GM19035 (cell line): ENCODE results near the gene LHX3.
A peak's percentile ranks its signal among the peaks of the same experiment; 100 is the strongest.

Source experiments
- ATAC-seq: cut with Tn5 transposase; IDR thresholded peaks from one replicate; pipeline ENCODE4 v1.9.1; 2021; ENCODE audit not compliant: unreplicated experiment

The LHX3 gene

DNA sequence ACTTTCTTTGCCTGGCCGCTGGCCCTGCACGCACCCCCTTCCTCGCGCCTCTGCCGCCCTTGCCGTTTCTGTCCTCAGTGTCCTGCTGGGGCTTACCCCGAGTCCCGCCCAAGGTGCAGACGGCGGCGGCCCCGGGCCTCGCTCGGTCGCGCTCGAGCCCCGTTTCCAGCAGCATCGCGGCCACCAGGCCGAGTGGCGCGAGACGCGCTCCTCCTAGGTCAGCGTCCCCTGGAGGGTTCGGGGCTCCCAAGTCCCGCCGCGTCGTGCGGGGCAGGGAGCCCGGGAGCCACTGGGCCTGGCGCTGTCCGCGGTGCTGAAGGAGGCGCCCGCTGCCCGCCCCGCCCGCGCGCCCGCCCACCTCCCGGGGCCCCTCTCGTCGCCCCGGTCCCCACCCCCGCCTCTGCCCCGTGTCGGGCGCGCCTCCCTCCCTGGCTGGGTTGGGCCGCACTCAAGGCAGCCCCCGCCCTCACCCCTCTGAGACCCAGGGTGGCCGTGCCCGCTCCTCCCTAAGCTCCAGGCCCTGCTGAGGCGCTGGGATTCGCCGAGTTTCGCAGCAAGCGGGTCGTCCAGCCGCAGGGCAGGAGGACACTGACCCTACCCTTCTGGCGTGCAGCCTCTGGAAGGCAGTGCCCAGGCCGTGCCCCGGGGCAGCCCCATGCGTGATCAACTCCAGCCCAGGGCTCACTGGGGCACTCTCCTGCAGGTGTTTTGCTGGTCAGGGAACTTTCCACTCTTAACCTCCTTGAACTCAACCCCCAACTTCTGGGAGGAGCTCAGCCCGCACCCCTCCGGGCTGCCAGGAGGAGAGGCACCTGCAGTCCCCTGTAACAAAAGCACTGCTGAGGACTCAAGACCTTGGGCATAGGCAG lies at the start of gene LHX3:
Gene LHX3, minus strand, starts transcription at position 291 of the 869 bp plus-strand sequence. Its CDS starts 116 bp downstream, at position 175.
- no peak for ATAC-seq

DNA sequence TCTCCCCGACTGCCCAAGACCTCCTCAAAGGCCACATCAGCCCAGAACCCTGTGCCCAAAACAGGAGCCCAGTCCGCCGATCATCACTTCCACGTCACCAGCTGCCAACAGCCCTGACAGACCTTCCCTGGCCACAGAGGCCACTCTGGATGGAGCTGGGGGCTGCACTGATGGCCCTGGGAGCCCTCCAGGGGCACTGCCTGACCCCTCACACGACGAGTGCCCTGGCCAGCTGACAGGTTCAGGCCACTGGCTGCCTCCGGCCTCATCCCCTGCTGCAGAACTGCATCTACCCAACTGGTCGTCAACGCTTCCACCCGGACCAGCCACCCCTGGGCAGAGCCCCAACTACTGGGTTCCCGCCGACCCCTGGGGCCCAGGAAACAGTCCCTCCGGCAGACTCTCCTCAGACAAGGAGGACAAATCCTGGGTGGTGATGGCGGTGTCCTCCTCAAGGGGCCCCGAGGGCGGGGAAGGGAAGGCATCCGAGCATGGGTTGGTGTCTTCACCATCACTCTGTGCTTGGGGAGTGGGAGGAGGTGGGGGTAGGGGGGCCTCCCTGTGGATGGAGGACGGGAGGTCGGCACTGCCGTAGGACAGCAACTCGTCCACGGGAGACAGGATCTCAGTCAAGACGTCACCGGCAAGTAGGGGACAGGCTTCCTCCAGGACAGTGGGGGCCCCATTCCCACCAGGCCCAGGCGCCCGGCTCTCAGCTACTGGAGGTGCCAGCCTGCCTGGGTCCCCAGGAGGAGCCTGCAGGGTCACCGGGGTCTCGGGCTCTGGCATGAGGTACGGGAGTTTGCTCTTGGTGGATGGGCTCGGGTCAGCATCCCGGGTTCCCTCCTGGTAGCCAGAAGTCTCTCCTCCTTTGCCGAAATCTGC lies 48.6 kb upstream of the LHX3 start:
- ATAC-seq: no peak

DNA sequence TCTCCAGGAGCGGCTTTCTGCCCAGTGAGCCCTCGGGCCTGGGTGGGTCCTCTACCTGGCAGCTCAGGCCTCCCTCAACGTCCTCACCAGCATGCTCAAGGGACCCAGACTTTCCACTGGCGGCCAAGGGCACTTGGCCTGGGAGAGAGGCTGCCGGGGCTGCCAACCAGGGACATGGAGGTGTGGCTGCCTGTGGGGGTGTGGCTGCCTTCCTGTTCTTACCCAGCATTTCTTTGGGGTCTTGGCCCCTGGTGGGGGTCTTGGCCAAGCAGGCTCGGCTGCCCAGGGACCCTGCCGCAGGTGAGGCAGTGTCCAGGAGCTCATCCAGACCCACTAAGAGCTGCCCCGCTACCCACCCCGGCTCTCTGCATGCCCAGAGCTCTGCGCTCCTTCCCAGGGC lies 47.9 kb upstream of the LHX3 start:
- no peak for ATAC-seq

DNA sequence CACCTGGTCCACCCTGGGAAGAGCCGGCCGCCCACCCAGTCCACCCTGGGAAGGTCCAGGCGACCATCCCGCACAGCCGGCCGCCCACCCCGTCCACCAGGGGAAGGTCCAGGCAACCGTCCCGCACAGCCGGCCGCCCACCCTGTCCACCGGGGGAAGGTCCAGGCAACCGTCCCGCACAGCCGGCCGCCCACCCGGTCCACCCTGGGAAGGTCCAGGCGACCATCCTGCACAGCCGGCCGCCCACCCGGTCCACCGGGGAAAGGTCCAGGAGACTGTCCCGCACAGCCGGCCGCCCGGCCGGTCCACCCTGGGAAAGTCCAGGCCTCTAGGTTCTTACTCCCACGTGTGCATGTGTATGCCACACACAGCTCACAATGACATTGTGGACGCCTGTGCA lies 47.4 kb upstream of the LHX3 start:
- no peak for ATAC-seq

DNA sequence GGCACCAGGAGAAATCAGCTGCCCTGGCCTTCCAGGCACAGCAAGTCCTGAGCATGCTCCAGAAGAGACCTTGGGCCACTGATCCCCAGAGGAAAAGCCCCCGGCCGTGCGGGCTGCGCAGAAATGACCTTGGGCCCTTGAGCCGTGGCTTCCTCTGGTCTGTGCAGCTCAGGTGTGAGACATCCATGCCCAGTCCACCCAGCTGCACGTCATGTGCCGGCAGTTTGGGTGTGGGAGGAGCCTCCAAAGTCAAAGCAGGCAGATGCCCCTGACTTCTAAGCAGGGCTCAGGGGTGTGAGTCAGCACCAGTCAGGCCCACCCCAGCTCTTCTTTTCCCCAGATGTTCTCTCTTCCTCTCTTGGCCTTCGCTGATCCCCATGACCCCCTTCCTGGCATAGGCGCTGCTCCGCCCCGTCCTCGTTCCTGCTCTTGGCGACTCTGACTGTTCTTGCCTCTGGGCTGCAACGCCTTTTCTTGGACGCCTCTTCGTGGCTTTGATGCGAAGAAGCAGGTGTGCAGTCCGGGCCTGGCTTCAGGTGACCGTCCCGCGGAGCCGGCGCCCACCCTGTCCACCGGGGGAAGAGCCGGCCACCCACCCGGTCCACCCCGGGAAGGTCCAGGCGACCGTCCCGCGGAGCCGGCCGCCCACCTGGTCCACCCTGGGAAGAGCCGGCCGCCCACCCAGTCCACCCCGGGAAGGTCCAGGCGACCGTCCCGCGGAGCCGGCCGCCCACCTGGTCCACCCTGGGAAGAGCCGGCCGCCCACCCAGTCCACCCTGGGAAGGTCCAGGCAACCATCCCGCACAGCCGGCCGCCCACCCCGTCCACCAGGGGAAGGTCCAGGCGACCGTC lies 46.6 kb upstream of the LHX3 start:
- no peak for ATAC-seq

DNA sequence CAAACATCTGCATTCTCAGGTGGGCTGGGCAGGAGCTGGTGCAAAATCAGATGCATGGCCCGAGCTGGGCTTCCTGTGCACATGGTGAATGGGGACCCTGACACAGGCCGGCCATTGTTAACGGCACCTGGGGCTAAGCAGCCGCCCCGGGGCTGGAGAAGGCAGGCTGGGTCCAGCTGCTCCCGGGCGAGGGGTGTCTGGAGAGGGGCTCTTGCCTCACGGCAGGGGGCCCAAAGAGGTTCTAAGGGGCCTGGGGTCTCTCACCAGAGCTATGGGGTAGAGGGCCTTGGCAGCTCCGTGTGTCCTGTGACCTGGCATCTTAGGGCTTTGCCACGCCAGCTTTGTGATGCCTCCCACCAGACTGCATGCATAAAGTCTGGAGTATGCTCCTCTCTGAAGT lies 45.7 kb upstream of the LHX3 start:
- ATAC-seq: no peak

DNA sequence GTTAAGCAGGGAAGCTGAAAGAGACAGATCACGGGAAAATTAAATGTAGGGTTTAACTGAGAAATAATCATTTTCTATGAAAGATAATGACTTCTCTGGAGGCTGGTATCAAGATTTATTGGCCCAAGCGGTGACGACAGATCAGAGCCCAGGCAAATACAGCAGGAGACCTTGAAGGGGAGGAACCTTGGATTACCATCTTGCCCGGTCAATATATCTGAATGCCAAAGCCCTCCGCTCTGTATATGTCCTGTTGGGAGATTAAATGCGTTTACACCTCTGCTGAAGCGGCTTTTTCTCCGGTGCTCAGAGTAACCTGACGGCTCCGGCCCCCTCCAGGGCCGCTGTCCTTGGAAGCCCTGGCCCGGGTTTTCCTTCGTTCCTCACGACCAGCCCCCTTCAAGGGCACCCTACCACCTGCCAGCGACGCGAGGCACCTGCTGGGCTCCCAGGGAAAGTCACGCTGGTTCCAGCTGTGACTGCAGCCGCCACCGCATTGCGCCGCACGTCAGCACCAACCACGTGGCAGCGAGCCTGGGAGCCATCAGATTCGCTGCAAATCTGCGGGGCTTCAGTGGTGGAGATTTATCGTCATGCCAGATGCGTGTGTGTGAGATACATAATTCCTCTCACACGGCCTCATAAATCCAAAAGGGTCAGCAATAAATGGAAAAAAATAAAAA lies 45.1 kb upstream of the LHX3 start:
- no peak for ATAC-seq

DNA sequence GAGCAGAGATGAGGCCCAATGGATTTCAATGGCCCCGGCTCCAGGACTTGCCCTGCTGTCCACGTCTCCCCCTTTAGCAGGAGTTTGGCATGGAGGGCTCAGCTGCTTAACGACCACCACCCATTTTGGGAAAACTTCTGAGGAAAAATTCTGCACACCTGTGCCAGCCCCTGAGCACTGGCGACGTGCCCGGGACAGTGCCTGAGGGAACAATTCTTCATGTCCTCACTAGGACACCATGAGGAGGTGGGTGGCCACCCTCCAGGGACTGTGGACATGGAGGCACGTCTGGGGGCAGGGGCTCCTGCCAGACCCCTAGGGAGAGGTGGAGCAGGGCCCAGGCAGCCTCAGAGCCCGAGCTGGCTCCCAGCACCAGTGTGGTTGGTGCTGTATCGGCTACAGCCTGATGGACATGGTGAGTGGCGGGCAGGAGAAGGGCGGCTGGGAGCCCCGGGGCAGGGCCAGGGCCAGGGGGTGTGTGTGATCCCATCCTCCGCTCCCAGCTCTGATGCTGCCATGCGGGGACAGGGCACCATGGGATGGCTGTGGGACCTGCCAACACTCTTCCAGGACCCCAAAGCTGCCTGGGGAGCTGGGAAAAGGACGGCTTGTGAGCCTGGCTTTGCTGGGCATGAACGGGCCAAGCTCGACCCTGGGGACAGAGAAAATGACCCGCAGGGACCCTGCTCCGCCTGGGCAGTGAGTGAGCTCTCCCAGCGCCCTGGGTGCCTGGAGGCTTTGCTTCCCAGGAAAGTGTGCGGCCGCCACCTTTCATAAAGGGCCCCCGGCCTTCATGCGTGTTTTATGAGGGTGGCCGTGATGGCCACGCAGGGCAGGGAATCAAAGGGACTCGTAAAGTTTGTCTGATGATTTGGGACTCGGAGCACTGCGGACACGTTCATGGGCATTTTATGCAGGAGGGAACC lies 44.3 kb upstream of the LHX3 start:
- no peak for ATAC-seq

DNA sequence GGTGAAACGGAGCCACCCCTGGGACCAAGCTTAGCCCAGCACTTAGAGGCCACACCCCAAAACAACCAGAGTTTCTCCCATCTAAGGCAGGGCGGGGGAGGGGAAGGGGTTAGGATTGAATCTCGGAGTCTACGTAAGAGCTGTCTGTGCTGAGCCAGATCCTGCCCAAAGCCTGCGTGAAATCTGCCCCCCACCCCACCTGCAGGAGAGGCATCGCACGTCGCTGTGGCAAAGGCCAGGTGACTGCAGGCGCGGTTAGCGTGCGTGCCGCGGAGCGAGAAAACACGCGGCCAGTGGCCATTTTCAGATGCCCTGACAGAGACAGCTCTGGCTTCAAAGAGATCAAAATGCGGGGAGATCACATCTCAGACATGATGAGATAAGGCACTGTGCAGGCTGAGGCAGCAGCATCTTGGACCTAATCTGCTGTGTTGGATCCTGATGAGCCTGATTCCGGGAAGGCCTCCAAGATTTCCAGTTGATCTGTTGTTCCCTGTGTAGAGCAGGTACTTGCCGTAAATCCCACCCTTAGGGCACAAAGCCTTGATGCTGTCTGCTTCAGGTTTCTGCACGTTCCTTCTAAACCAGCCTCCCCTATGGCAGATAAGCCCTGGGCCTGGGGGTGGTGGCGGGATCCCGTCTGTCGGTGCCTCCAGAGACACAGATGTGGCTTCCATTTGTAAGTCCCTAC lies 43.2 kb upstream of the LHX3 start:
- ATAC-seq: no peak

DNA sequence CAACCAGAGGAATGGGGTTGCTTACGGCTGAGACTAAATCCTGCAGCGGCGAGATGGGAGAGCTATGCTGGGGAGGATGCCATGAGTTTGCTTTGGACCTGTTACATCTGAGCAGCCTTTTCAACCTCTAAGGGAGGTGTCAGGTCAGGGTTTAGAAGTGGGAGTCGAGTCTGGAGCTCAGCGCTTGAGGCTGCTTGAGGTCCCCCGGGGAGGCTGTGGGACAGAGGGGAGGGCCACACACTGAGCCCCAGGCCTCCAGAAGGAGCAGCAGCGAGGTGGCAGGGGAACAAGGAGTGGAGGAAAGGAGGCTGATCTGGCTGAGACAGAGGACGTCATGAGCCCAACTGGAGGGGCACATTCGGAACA lies 42.6 kb upstream of the LHX3 start:
- no peak for ATAC-seq

DNA sequence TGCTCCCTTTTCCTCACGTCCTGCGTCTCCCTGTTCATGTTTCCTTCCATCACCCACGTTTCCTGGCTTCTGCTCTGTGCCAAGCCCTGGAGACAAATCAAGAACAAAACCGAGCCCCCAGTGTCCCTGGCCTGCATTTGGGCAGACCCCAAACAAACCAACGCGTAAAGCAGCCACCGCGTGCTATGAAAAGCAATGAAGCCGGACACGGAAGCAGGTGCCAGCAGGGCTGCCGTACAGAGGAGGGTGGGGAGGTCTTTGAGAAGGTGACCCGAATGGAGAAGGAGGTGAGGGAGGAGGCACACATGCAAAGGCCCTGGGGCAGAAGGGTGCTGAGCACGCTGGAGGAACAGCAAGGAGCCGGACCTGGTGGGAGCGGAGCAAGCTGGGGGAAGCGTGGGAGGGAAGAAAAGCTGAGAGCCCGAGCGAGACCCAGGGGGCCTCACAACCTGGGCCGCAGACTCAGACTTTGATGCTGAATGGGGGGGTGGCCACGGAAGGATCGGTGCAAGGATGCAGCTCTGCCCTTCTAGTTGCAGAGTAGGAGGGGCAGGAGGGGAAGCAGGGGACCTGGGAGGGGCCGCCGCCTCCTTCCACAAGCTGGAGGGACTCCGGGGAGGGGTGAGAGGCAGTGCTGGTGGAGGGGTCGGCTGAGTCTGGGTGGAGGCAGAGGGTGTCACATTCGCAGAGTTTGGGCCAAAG lies 42.1 kb upstream of the LHX3 start:
- ATAC-seq: no peak

DNA sequence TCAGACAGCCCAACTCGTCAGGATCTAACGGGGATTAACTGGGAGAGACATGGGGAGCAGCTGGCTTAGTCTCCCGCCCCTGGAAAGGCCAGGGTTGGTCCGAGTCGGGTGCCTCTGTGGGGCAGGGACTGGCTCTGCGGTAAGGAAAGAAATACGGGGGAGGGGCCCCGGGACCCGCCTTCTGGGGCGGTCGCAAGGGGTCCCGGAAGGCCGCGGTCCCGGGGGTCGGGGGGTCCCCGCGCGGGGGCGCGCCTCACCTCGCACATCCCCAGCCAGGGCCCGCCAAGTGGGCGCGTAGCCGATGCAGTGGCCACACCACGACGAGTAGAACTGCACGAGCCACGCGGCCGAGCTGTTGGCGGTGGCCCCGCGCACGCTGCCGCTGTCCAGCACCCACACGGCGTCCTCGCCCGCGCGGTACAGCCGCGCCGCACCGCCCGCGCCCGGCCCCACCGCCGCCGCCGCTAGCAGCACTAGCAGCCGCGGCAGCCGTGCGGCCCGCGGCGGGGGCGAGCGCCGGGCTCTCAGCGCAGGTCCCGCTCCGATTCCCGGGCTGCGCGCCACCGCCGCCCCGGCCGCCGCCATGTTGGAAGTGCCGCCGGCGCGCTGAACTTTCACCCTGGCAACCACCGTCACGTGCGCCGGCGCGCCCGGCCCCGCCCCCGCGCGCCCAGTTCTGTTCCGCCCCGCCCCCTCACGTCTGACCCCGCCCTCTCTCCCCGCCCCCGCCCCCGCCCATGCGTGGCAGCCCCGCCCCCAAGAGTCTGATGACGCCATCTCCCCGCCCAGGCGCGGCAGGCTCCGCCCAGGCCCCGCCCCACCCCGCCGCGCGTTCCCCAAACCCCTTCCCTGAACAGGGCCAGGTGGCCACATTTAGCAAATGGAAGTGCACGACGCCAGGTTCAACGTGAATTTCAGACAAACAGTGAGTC lies 40.6 kb upstream of the LHX3 start, which contains the start of gene QSOX2:
Gene QSOX2, minus strand, starts transcription at position 594 of the 932 bp plus-strand sequence. Its CDS starts 9 bp downstream, at position 585.
- ATAC-seq: peak; percentile 59

DNA sequence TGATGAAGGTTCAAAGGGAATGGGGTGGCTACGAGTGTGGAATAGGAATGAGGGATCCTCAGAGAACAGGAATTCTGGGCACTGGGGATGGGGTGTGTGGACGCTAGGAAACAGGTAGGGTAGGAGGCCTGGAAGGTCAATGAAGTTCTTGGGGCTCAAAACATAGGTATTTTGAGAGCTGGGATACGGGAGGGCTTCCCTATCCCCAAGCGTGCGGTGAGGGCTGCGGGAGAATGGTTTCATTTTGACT lies 40.0 kb upstream of the LHX3 start:
- no peak for ATAC-seq

DNA sequence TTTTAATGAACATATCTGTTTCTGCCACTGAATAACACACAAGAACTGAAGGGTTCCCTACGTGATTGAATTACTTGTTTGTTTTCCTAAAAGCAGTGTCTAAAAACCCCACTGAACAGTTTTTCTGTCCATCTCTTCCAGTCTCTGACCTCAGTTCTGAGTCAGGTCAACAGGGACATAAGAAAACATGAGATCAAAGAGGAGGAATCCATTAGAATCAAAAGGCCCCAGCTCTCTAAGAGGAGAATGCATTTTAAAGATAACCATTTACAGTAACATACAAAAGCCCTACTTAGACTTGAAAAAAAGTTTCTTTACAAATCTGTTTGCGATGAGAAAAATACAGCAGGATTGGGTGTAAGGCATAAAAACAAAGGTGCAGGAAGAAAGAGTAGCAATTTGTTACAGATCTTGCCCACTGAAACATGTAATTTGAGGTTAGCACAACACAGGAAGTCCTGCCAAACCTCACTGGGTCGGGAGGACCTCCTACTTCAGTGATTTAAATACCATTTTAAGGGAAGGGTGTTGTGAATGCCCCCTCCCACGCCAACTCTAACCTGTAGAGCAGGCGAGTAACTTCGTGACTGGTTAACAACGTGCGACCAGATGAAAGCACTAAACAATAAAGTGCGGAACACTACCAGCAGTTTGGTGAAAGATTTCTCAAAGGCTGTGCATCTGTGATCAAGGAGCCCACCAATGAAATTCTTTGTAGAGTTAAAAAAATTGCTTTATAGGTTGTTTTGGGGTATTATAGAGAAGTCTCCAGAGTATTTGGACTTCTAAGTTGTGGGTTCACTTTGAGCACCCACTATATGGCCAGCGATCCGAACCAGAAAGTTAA lies 39.4 kb upstream of the LHX3 start:
- ATAC-seq: no peak

DNA sequence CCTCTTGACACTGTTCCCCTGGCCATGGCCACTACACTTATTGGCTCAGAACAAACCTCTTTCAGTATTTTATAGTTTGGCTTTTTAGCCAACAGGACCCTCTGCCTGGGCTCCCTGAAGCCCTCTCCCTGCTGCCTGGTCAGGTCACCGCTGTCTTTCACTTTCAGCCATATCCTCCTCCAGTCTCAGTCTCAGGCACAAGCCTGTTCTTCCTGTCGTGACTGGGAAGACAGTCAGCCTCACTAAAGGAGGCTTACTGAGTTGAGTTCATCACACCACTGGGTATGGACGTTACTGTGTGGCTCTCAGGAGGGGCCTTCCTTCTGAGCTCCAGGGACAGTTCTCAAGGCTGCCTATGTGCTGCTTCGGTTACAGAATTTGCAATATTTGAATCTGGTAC lies 38.7 kb upstream of the LHX3 start:
- no peak for ATAC-seq

DNA sequence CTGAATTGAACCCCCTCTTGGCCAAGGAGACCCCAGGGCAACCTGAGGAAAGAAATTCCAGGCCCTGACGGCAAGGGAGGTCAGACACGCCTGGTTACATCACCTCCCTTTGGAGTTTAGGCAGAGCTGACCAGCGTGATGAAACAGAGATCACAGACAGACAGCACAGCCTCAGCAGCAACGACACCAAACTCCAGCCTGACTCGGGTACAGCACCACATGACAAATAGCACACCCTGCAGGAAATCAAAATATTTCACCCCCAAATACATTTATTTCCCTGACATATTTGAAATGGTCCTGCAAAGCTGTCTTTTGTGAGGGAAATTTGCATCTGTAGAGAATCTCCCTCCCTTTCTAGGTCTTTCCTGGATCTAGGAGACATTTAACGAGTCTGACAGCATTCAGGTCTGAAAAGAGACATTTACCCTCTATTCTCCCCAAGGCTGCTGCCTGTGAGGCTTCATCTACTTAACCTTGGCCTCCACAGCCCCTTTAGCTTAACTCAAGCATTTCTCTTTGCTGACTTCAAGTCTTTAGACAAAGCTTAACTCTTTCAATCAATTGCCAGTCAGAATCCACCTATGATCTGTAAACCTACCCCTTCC lies 38.1 kb upstream of the LHX3 start:
- ATAC-seq: no peak
